Stimulated activated CD8-positive, alpha-beta memory T cell treated with anti-CD3 and anti-CD28 coated beads, Interleukin-15, amount 100 ng/mL, for 4 hours (primary cell): ENCODE results near the gene RNF146.
A peak's percentile ranks its signal among the peaks of the same experiment; 100 is the strongest.
"Not testable (repeated sequence)": the region's sequence is repeated elsewhere in the genome, so short reads cannot be mapped to it uniquely, and the experiment has no call there.

ENCODE experiments used
- DNase-seq, 2 donors: peaks; one replicate each; pipeline ENCODE4 v3.0.0-alpha.2; 2020; ENCODE audit warnings: low read depth in 2 of 2

The RNF146 gene

DNA sequence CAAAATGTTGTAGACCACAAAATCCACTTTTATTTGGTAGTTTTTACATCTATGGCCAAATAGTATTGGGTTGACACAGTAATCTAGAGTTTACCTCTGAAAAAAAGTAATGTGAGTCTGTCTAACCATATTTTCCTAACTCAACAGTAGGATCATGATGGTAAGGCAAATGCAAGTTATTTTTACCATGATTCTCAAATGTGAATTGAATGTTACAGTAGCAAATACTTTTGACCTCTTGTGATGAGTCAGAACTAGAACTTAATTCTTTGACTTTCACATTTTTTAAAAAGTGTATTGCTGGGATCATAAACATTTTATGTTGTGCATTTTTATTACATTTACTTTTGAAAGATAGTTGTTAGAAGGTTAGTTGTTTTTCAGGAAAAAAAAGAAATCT, 22.0 kb downstream of the RNF146 start:
- DNase-seq, result no peak

GRCh38 chr6:127289934-127290333, 23.3 kb downstream of the RNF146 start:
- no peak for DNase-seq

DNA sequence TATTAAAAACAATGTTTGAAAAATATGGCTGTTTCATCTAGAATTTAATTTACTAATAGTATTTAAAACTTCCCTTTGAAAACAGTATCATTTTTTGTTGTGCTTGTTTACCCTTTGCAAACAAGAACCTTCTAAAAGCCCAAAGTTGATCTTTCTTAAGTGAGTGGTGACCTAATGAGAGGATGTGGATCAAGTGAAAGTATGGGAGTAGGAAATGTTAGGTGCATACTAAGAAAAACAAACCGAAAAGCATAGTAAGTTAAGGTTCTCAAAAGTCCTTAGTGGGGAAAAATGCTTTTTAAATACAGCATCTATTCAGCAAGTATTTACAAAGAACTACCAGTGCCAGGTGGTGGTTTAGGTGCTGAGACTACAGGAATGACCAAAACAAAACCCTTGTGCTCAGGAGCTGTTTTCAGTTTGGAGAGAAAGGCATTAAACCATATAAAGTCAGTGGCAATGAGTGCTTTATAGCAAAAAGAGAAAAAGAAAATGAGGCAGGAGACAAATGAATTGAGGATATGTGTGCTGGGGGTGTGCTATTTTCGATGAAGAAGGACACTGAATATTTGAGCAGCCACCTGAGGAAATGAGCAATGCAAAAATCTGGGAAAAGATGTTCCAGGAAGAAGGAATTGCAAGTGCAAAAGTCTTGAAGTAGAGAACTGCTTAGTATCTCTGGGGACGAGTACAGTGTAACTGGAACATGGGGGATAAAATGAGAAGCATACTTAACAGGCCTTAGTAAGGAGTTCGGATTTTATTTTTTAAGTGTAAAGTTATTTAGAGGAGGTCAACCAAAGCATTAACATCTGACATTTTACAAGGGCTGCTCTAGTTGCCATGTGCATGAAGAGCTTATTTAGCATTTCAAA, 24.0 kb downstream of the RNF146 start:
- DNase-seq, result no peak

DNA sequence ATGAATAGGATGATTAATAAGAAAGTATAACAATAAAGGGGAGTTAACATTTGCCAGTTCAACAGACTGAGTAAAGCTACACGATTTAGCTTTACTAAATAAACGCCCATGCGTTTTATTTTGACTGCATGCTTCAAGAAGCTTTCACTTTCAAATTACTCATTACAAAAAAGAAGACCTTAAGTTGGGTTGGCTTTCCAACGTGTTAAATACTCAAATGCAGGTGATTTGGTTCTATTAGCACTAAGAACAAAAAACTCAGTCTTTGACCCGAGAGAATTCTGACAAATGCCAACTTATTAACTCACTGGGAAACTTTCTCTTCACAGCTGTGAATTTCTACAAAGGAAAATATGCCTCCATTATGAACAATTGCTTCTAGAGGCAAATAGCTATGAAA, 24.8 kb downstream of the RNF146 start:
- no peak for DNase-seq

- DNase-seq, result no peak
Measured at GRCh38 chr6:127297502-127298070, 30.9 kb downstream of the RNF146 start.

- no peak for DNase-seq
Measured at GRCh38 chr6:127298475-127298874, 31.8 kb downstream of the RNF146 start.

GRCh38 chr6:127299522-127300240, 33.0 kb downstream of the RNF146 start:
- DNase-seq, result no peak

DNA sequence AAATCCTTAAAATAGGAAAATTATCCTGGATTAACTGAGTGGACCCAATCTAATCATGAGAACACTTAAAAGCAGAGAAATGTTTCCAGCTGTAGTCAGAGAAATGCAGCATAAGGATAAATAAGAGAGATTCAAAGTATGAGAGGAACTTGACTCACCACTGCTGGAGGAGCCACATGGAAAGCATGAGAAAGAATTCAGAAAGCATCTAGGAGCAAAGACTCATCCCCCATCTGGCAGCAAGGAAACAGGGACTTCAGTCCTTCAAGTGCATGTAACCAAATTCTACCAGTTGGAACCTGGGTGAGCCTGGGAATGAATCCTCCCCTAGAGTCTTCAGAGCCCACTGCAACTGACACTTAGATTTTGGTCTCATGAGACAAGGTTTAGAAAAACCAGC, 33.7 kb downstream of the RNF146 start:
- DNase-seq, result no peak

- no peak for DNase-seq
Measured at GRCh38 chr6:127301199-127301700, 34.6 kb downstream of the RNF146 start.

GRCh38 chr6:127302728-127303660, 36.3 kb downstream of the RNF146 start:
- peak in 1 of 2 donors; percentile 24 for DNase-seq

- DNase-seq, result no peak
Measured at GRCh38 chr6:127303917-127304316, 37.3 kb downstream of the RNF146 start.

DNA sequence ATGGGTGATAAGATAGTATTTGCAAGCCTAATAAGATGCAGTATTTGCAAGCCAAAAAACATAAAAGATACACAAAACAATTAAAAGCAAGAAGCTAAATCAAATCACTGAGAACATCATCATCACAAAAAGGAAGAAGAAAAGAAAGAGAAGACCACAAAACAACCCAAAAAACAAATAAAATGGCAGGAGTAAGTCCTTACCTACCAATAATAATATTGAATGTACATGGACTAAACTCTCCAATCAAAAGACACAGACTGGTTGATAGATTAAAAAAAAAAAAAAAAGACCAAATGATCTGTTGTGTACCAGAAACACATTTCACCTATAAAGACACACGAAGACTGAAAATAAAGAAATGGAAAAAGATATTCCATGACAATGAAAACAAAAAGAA, 39.1 kb downstream of the RNF146 start:
- no peak for DNase-seq

DNA sequence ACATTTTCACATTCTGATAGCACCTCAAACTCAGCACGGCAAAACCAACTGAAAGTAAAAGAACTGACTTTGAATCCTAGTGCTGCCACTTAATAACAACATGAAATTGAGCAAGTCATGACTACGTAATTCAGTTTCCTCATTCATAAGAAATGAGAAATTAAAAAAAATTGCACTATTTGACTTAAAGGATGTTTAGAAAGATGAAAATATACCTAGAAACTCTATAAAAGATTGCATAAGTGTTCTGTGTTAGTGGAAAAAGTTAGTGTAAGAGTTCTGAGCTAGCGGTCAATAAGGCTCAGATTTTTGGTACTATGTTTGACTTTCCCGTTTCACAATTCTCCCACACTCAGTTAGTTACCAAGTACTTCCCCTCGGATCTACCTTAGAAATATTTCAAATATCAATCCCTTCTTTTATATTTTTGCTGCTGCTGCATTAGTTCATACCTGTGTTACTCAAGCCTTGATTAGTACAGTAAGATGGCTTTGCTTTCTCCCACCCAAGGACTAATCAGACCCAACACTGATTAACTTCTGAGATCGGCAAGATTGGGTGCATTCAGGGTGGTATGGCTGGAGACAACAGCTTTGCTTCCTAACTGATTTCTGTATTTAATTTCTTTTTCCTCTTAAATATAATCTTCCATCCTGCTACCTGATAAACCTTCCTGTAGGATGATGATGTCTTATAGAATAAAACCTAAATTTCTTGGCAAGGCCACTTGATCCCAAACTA, 50.9 kb downstream of the RNF146 start:
- DNase-seq, result no peak

GRCh38 chr6:127319686-127320085, 53.0 kb downstream of the RNF146 start:
- no peak for DNase-seq

- DNase-seq, result no peak
Measured at GRCh38 chr6:127328043-127328609, 61.5 kb downstream of the RNF146 start.

DNA sequence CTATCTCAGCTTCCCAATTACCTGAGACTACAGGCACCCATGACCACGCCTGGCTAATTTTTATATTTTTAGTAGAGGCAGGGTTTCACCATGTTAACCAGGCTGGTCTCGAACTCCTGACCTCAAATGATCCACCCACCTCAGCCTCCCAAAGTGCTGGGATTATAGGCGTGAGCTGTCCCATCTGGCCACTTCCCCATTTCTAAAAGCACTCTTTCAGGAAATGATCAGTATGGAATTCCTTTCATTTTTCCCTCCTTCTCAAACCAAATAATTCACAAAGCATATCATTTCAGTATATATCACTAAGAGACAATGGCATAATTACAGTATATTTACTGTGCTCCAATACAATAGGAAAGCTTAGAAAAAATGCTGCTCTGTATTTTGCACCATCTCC, 64.6 kb downstream of the RNF146 start:
- not testable (repeated sequence) for DNase-seq

DNA sequence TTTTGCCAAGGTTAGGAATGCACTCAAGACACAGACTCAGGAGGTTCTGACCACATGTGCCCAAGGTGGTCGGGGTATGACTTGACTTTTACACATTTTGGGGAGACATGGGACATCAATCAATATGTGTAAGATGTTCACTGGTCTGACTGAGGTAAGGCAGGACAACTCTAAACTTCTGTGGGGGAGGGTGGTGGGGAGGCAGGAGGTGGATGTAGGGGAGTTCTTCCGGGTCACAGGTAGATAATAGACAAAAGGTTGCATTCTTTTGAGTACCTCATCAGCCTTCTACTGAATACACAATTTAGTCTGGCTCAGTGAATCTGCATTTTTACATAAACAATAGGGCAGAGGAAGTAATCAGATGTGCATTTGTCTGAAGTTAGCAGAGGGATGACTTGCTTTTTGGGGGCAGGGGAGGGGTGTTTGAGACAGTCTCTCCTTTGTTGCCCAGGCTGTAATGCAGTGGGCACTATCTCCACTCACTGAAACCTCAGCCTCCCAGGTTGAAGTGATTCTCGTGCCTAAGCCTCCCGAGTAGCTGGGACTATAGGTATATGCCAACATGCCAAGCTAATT, 65.8 kb downstream of the RNF146 start:
- no peak for DNase-seq
